OCI-M2 (cell line): ENCODE data around the gene STAB1.

ENCODE experiments used
- DNase-seq: peaks from one replicate; lab custom pipeline; 2025; ENCODE audit not compliant: unreplicated experiment; lab: John Stamatoyannopoulos, UW

Gene STAB1

DNA sequence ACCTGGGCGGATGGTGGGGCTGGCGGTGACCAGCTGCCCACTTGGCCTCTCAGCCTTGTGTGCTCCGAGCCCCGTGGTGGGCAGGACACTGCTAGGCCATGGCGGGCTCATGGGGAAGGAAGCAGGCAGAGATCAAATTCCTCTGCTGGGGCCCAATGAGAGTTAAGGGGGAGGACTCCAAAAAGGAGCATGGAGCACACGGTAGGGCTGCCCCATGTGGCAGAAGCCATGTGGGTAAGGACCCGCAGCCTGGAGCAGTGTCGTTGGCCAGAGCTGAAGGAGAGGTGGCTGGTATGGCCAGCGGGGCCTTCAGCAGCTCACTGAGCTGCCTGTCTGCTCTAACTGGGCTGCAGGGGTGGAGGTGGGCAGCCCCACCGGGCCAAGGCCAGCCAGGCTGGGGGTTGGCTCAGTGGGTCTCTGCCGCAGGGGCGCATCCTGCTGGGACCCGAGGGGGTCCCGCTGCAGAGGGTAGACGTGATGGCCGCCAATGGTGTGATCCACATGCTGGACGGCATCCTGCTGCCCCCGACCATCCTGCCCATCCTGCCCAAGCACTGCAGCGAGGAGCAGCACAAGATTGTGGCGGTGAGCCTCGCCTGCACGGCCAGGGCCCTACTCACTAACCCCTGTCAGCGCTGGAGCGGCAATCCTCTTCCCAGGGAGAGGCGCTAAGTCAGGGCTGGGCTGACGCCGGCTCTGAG, 11.3 kb downstream of the STAB1 start:
- DNase-seq = no peak

DNA sequence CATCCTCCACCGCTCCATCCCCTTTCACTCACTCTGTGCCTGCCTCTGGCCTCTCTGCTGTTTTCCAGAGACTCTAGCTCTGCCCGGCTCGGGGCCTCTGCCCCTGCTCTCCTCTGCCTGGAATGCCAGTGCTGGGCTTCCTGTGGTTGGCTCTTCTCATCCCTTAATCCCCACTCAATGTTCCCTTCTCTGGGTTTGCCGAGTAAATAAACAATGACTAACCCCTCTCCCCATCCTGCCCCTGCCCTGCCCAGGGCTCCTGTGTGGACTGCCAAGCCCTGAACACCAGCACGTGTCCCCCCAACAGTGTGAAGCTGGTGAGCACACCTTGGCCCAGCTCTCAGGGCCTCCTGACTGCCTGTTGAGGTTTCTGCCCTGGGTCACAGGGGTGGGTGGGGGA, 12.2 kb downstream of the STAB1 start:
- no peak for DNase-seq

DNA sequence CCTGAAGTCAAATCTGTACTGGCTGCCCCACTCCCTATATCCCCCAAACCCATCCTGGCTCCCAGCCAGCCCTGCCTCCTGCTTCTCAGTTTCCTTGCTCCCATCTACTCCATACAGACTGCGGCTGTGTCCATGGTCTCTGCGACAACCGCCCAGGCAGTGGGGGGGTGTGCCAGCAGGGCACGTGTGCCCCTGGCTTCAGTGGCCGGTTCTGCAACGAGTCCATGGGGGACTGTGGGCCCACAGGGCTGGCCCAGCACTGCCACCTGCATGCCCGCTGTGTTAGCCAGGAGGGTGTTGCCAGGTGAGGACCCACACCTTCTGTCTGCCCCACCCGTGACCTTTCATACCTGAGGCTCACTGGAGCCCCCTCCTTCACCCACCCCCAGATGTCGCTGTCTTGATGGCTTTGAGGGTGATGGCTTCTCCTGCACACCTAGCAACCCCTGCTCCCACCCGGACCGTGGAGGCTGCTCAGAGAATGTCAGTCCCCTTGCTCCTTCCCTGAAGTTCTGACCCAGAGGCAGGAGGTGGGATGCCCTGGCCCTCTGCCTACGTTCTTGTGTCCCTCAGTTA, 14.7 kb downstream of the STAB1 start:
- DNase-seq = no peak

DNA sequence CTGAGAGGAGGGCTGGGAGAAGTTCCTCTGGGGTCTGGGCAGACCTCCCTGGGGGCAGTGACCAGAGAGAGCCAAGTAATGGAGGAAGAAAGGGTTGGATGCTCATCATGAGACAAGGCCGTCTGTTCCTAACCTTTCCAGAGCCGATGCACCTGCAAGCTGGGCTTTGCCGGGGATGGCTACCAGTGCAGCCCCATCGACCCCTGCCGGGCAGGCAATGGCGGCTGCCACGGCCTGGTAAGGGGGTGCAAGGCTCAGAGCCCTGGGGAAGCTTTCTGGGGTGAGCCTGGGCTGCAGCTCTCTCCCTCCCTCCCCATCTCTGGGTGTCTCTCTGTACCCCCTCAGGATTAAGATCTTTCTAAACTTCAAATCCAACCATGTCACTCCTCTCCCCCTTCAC, 16.4 kb downstream of the STAB1 start:
- DNase-seq = no peak

DNA sequence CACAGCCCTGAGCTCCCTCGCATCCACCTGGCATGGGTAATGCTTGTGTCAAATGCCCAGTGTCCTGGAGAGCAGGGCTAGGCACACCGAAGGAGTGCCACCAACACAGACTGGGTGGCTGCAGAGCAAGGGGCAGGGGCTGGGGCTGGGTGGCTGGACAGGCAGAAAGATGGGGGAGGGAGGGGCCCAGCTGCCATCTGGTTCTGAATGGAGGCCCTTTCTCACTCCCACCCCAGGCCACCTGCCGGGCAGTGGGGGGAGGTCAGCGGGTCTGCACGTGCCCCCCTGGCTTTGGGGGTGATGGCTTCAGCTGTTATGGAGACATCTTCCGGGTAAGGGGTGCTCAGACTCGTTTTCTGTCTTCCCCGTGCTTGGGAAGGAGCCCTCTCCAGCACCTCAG, 17.0 kb downstream of the STAB1 start:
- DNase-seq = no peak

DNA sequence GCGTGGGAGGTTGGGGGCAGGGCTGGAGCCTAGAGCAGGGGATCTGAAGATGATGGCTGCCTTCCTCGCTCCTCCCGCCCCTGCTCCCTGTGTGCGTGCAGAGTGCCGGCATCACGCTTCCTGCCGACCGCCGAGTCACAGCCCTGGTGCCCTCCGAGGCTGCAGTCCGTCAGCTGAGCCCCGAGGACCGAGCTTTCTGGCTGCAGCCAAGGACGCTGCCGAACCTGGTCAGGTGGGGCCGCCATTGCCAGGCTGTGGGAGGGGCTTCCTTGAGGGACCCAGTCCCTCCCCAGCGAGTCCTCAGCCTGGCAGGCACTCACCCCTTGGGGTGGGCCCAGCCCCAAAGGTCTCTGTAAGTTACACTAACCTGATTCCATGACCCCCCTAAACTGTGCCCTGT, 17.6 kb downstream of the STAB1 start:
- DNase-seq = no peak

DNA sequence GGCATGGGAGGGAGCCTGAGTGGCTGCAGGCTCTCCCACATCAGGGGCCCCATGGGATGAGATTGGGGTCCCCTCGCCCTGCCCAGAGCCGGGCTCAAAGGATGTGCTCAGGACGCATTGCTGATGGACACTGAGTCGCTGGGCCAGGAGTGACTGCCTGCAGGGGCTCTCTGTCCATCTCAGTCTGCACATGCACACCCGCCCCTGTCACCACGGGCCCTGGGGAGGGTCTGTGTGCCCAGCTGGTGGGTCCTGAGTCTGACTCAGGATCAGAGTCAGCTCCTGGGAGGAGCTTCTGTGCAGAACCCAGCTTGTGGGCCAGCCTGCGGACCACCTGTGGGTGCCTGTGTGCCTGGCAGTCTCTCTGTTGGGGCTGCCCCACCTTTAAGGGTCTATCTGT, 18.1 kb downstream of the STAB1 start:
- no peak for DNase-seq

DNA sequence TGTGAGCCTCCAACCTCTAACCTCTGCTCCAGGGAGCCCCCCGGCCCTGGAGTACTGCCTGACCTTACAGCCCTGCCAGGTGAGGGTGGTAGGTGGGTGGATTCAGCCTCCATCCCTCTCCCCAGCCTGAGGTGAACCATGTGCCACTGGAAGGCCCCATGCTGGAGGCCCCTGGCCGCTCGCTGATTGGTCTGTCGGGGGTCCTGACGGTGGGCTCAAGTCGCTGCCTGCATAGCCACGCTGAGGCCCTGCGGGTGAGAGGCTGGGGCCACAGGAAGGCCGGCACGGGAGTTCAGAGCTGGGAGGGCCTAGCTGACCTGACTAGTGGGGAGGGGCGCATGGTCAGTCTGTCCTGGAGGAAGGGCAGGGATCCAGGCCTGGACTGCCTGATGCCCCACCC, 19.4 kb downstream of the STAB1 start:
- no peak for DNase-seq

DNA sequence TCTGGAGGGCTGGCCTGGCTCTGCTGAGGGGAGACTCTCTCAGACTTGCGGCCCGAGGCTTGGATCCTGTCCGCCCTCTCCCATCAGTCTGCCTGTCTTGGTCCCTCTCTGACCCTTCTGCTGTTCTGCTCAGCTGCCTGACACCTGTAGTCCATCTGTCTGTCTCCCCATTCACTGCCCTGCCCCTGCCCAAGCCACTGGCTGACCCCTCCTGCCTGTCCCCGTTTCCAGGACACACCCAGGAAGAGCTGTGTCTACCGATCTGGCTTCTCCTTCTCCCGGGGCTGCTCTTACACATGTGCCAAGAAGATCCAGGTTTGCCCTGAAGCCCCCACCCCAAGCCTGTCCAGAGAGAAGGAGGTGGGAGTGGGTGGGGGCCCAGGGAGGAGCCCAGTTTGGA, 20.1 kb downstream of the STAB1 start:
- DNase-seq = no peak

DNA sequence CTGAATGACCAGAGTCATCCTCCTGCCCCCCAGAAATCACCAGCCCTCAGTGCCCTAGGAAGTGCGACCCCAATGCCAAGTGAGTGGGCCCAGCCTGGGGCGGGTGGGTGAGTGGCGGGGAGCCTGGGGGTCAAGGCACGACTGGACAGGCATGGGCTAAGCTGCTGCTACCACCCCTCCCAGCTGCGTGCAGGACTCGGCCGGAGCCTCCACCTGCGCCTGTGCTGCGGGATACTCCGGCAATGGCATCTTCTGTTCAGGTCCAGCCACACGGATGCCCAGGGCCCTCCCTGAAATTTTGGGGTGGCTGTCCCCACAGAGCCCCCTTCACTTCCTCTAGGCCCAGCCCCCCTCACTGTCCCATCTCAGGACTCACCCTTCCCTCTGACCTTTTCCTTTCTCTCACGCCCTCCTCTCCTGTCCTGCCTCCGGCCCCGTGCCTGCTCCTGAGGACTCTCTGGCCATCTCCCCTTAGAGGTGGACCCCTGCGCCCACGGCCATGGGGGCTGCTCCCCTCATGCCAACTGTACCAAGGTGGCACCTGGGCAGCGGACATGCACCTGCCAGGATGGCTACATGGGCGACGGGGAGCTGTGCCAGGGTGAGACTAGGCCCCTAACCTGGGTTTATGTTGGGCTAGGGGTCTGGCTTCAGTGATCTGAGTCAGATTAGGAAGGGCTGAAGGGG, 21.5 kb downstream of the STAB1 start:
- no peak for DNase-seq

DNA sequence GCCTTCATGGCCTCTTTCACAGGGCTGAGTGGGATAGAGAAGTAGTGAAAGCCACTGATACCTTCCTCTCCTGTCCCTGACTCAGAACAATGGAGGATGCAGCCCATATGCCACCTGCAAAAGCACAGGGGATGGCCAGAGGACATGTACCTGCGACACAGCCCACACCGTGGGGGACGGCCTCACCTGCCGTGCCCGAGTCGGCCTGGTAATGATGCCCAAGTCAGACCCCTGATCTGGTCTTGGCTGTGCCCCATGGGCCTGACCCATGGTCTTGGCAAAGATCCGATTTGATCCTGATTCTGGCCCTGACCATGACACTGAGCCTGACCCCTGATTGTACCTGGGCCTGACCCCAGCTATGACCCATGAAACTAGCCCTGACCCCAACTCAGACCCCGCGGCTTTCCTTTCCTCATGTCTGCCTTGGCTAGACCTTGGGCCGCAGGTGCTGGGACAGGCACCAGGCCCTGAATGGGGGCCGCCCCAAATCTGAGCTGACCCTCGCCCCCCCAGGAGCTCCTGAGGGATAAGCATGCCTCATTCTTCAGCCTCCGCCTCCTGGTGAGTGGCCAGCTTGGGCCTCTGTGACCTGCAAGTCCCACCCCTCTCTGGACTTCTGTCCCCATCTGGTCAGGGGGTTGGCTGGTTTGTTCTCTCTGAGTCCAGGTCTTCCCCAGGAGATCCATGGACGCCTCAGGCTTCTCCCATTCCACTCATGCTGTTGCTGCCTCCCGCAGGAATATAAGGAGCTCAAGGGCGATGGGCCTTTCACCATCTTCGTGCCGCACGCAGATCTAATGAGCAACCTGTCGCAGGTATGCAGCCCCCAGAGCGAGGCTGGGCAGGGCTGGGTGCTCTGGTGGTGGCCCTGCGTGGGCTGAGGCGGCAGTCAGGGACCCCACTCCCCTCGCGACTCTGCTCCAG, 22.9 kb downstream of the STAB1 start:
- DNase-seq = no peak

DNA sequence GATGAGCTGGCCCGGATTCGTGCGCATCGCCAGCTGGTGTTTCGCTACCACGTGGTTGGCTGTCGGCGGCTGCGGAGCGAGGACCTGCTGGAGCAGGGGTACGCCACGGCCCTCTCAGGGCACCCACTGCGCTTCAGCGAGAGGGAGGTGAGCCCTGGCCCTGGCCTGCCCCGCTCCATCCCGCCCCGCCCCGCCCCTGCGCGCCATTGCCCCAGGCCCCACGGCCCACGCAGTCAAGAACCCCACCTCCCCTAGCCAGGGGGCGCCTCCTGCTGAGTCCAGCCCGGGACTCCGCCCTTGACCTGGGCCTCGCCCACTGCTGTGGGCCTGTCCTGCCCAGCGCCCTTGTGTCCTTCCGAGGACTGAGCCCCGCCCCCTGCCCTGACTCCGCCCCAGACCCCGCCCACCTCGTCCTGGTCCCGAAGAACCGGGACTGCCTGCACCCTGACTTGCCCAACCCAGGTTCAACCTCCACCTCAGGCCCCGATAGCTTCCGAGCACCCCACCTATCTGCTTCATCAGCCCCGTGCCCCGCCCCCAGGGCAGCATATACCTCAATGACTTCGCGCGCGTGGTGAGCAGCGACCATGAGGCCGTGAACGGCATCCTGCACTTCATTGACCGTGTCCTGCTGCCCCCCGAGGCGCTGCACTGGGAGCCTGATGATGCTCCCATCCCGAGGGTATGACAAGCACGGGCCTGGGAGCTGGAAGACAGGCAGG, 23.7 kb downstream of the STAB1 start:
- no peak for DNase-seq

DNA sequence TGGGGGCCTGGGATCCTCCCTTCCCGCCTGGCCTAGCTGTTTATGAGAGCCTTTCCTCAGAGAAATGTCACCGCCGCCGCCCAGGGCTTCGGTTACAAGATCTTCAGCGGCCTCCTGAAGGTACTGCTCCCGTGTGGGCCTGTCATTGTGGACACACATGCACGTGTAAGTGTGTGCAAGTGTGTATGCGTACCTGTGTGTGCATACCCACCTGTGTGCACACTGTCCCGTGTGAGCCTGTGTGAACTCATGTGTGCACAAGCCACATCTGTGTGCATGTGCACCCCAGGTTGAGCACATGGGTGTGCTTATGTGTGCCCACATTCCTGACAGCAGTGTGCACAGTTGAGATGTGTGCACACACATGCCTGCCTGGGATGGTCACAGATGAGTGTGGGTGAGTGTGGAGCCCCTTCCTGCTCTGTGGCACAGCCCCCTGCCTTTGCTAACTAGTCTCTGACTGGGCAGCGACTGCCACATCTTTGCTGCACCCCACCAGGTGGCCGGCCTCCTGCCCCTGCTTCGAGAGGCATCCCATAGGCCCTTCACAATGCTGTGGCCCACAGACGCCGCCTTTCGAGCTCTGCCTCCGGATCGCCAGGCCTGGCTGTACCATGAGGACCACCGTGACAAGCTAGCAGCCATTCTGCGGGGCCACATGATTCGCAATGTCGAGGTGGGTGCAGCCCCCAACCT, 24.5 kb downstream of the STAB1 start:
- DNase-seq = no peak

DNA sequence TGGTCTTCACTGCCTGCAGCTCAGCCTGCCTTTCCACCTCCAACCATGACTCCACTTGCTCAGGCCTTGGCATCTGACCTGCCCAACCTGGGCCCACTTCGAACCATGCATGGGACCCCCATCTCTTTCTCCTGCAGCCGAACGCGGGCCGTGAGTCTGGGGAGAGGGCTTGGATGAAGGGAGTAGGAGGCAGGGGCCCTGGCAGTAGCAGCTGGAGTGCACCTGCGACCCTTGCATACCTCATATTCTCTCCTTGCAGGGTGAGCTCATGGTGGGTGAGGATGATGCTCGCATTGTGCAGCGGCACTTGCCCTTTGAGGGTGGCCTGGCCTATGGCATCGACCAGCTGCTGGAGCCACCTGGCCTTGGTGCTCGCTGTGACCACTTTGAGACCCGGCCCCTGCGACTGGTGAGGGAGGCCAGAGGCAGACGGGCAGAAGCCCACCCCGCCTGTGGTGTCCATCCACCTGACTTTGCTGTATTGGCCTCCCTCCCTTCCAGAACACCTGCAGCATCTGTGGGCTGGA, 25.1 kb downstream of the STAB1 start:
- no peak for DNase-seq

DNA sequence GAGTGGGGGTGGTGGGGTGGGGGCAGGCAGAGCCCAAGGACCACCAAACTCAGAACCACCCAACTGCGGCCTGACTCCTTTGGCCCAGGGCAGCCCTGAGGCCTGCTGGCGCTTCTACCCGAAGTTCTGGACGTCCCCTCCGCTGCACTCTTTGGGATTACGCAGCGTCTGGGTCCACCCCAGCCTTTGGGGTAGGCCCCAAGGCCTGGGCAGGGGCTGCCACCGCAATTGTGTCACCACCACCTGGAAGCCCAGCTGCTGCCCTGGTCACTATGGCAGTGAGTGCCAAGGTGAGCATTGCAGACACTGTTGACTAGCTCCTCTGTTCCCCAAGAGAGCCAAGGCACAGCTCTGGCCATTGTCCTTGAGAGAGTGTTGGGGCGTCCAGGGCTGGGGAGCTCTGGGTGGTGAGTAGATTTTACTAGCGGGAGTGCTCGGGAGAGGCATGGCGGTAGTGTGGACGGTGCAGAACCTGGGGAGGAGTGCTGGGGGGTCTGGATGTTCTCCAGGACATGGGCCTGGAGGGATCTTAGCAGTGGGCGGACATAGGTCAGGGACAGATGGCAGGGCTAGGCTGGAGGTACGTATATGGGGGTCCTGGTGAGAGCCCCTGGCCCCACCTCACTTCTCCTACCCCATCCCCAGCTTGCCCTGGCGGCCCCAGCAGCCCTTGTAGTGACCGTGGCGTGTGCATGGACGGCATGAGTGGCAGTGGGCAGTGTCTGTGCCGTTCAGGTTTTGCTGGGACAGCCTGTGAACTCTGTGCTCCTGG, 25.8 kb downstream of the STAB1 start:
- no peak for DNase-seq

DNA sequence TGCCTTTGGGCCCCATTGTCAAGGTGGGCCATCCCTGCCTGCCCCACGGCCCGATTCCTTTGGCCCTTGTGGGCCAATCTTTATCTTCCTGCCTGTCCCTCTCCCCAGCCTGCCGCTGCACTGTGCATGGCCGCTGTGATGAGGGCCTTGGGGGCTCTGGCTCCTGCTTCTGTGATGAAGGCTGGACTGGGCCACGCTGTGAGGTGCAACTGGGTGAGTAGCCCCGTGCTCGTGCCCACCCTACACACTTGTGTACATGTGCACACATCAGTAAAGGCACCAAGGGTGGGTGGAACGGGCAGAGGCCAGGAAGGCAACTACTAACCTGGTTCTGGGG, 26.3 kb downstream of the STAB1 start:
- DNase-seq = no peak

DNA sequence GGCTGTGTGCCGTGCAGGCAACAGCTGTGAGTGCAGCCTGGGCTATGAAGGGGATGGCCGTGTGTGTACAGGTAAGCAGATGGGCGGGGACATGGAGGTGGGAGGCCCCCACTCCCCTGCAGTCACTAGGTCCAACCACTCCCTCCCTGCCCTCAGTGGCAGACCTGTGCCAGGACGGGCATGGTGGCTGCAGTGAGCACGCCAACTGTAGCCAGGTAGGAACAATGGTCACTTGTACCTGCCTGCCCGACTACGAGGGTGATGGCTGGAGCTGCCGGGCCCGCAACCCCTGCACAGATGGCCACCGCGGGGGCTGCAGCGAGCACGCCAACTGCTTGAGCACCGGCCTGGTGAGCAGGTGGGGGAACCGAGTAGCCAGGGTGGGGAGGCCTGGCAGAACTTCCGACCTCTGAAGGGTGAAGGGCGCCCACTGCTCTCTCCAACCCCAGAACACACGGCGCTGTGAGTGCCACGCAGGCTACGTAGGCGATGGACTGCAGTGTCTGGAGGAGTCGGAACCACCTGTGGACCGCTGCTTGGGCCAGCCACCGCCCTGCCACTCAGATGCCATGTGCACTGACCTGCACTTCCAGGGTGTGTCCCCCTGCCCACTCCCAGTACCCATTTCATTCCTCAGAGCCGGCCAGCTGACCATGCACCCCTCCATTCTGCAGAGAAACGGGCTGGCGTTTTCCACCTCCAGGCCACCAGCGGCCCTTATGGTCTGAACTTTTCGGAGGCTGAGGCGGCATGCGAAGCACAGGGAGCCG, 26.9 kb downstream of the STAB1 start:
- no peak for DNase-seq

DNA sequence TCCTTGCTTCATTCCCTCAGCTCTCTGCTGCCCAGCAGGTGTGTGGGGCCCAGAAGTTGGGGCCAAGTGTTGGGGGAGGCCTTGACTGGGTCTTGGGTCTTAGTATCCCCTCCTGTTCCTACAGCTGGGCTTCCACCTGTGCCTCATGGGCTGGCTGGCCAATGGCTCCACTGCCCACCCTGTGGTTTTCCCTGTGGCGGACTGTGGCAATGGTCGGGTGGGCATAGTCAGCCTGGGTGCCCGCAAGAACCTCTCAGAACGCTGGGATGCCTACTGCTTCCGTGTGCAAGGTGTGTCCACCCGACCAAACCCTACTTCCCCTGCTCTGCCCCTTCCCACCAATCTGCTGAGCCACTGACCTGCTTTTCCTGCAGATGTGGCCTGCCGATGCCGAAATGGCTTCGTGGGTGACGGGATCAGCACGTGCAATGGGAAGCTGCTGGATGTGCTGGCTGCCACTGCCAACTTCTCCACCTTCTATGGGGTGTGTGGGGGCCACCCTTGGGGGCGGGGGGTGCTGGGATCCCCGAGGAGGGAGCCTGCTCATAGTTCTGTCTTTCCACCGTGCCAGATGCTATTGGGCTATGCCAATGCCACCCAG, 27.6 kb downstream of the STAB1 start:
- DNase-seq = no peak
